Left lobe of liver (tissue), 2 donors: ENCODE data around the gene TTI1. TPM values are rescaled to one million over a fixed set of nuclear protein-coding genes. Genes with fewer than 3 reads are reported as not detected.

Source experiments
- ATAC-seq: fragments of 200-7000 bp; cut with Tn5 transposase; one replicate; pipeline ENCODE4 v1.9.1; 2020; ENCODE audit warnings: mild to moderate bottlenecking, moderate library complexity
- DNase-seq: peaks from one replicate; pipeline ENCODE4 v3.0.0-alpha.2; 2020; ENCODE audit warnings: low spot score
- total RNA-seq: library from RNA; stranded (reverse); gene quantifications from one replicate; pipeline ENCODE4 v1.2.1, GENCODE V29; 2021
- donor health status: DM: no; HTN: no; CAD: no; lungs with moderate emphysema.
- donor health status: DM: no; HTN: yes; CAD: no.

The TTI1 gene
- 10.3 TPM for total RNA-seq

DNA sequence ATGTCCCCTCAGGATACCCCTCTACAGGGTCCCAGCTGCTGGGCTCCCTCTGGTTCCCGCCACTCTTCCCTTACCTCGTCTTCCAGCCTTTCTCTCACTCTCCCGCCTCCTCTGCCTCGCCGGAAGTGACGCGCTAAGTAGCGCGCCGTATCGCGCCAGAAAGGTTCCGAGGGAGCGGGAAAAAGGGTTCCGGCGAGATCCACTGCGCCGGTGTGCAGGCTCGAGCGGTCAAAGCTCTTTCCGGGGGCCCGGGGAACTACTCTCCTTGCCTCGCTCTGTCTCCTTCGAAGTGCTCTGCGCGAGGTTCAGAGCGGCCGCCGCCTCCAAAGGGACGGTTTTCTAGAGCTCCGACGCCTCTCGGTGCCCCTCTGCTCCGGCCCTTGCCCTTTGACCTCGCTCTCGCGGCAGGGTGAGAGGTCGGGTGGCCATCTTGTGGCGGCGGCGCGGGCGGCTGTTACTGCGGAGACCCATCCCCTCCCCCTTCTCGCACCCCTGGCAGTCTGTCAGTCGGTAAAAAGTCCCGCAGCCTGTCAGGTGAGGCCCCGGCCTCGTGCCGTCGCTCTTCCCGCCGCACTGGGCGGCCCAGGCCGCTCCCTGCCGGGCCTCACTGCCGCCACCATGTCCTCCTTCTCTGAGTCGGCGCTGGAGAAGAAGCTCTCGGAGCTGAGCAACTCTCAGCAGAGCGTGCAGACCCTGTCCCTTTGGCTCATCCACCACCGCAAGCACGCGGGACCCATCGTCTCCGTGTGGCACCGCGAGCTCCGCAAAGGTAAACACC is at the start of gene TTI1, which contains the start of gene RPRD1B:
Gene TTI1 (minus strand): TSS at position 127 of the 778 bp plus-strand sequence. CDS start 19,640 bp downstream, outside the sequence.
Gene RPRD1B (plus strand): TSS at position 417 of the 778 bp plus-strand sequence. CDS start 202 bp downstream, at position 619.
- peak; percentile 91 for ATAC-seq
- DNase-seq, result peak; percentile 95

DNA sequence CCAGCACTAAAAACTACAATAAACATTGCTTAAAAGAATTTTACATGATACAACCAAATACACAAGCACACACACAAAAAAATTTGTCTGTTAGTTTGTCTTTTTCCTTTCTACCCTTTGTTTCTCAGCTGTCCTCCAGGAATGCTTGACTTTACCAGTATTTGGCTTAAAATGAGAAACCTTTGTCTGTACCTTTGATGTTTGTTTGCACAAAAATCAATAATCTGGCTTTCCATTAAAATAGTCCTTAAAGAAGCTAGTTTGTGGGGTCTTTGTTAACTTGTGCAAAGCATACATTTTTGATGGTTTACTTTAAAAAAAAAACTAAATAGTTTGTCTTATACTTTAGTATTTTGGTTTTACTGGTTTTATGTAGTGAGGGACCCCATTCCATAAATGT is 49.6 kb upstream of the TTI1 start:
- DNase-seq (no peak), ATAC-seq (peak; percentile 29)

DNA sequence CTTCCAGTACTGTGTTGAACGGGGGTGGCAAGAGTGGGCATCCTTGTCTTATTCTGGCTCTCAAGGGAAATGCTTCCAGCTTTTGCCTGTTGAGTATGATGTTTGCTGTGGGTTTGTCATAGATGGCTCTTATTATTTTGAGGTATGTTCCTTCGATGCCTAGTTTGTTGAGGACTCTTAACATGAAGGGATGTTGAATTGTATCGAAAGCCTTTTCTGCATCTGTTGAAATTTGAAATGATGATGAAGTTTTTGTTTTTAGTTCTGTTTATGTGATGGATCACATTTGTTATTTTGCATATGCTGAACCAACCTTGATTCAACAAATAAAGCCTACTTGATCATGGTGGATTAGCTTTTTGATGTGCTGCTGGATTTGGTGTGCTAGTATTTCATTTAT is 48.3 kb upstream of the TTI1 start:
- ATAC-seq, result no peak
- DNase-seq, result no peak

DNA sequence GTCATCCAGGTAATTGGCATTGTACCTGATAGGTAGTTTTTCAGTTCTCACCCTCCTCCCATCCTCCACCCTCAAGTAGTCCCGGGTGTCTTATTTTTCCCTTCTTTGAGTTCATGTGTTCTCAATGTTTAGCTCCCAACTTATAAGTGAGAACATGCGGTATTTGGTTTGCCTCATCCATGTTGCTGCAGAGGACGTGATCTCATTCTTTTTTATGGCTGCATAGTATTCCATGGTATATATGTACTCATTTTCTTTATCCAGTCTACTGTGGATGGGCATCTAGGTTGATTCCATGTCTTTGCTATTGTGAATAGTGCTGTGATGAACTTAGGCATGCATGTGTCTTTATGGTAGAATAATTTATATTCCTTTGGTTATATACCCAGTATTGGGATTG is 46.1 kb upstream of the TTI1 start:
- ATAC-seq (no peak), DNase-seq (no peak)

DNA sequence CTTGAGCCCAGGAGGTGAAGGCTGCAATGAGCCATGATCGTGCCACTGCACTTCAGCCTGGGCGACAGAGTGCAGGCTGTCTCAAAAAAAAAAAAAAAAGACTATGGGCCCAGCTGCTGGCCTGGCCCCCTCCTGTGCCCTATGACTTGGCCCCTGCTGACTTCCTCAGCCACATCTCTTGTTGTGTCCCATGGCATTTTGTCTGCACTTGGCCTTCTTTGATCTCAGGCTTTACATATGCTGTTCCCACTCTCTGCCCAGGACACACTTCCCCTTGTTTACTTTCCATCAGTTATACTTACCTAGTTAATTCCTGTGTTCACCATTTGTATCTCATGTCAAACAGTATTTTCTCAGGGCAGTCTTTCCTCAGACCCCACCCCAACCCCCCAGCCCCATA is 44.8 kb upstream of the TTI1 start:
- ATAC-seq (no peak), DNase-seq (no peak)

DNA sequence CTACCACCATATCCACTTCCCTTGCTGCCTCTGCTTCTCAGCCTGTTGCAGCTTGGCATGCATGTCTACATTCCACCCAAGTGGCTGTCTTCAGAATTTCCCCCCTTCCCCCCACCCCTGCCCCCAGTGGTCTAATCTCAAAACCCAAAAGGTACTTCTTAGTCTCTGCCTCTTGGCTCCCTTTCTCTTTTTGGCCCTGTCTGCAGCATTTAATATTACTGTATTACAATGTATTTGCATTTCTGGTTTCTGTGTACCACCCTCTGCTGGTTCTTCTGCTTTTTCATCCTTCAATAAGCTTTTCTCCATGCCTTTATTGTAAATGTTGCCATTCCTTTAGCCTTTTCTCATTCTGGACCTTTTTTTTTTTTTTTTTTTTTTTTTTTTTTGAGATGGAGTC is 43.3 kb upstream of the TTI1 start:
- ATAC-seq, result no peak
- no peak for DNase-seq

DNA sequence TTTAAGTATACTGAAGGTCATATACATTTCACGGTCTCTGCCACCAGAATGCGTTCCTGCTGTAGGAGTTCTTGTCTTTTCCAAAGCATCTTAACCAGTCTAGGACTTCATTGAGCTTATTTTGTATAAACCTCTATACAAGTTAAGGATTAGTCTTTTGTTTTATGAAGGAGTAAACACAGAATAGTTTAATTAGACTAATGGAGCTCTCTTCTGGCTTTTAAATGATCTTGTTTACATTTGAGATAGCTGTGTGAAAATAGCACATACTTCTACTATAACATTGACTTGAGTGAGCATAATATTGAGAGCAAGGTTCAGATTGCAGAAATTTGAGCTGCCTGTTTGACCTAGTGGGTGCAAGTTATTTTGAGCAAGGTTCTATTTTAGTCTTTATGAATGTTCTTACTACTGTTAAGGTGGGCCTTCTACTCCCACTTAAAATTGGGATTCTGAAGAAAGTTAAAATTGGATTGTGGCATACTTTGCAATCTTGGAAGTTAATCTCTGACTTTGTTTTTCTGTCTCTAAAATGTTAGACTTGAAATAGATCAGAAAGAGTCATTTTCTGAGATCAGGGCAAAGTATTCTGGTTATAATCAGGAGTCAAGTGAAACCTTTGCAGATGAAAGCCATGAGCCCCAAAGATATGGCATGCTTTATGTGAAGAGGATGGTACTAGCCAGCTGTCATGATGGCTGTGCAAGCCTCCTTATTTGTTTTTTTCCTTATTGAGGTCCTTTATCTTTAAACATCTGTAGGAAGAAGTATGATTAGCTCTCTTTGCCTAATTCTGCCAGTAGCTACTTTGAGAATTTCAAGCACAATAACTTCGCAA is 42.1 kb upstream of the TTI1 start:
- ATAC-seq (peak; percentile 60), DNase-seq (no peak)

DNA sequence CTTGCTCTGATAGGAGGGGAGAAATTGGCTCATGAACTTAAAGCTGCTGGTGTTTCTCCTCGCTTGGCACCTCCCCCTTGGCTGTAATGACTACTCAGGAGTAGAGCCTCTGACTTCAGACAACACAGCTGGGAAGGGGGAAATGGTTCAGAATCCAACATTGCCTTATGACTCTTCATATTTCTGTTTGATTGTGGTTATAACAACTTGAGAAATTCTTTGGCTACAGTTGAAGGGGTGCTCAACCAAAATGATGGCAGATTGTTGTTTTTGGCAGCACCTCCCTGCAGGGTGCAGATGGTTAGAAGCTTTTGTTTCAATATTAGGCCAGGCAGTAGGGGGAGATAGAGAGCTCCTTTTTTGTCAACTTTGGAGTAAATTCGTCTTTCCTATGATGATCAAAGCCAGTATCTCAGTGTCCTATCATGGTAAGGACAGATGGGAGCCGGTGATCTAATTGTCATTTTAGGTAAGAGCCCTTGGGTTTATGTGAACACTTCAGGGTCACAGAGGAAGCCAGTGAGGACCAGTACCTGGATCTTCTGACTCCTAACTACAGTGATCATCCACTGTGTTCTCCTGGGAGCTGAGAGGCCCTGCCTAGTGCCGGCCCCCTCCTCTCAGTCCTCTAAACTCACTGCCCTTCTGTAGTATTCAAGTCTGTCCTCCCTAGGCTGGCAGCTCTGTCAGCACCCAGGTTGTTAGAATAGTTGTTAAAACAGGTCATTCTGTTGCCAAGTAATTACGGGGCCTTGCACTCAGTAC is 40.2 kb upstream of the TTI1 start:
- ATAC-seq (peak; percentile 92), DNase-seq (no peak)

DNA sequence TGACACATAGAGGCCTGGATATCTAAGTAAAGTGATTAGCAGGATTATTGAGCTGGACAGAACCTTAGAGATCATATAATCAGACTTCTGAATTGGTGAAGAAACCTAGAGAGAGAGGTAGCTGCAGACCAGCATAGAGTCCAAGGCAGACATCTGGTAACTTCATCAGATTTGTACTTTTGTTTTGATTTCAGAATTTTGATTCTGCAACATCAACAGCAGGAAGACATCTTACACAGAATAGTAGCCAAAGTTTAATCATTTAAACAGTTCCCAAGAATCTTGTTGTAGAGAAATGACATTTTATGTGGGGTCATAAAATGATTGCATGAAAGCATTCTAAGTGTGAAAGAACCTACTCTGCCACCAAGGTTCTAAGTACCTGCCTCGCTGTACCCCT is 39.6 kb upstream of the TTI1 start:
- ATAC-seq (no peak), DNase-seq (no peak)

DNA sequence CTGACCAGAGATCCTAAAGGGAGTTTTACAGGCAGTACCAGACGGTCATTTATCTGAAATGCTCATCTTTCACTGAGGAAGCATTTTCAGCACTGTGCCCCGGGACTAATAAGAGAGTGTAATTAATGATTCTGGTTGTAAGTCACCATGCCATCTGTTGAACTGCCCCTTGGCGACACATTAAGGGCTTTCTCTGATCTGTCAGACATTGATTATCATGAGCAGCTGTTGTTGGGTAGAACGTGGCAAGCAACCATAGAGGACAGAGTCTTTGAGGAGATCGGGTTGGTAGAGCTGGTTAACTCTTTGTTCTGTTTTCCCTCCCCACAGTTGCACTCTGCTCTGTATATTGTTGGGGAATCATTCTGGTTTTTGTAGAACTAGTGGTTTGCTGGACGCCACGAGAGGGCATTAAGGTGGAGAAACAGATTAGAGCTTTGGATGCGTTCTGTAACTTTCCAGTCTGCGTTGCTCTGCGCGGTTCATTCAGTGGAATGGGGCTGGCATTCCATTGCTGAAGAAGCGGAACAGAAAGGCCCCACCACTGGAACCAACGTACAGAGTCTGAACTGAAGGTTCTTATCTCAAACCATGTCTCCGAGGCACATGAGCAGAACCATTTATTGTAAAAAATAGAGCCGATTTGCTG is 34.6 kb upstream of the TTI1 start:
- no peak for ATAC-seq

DNA sequence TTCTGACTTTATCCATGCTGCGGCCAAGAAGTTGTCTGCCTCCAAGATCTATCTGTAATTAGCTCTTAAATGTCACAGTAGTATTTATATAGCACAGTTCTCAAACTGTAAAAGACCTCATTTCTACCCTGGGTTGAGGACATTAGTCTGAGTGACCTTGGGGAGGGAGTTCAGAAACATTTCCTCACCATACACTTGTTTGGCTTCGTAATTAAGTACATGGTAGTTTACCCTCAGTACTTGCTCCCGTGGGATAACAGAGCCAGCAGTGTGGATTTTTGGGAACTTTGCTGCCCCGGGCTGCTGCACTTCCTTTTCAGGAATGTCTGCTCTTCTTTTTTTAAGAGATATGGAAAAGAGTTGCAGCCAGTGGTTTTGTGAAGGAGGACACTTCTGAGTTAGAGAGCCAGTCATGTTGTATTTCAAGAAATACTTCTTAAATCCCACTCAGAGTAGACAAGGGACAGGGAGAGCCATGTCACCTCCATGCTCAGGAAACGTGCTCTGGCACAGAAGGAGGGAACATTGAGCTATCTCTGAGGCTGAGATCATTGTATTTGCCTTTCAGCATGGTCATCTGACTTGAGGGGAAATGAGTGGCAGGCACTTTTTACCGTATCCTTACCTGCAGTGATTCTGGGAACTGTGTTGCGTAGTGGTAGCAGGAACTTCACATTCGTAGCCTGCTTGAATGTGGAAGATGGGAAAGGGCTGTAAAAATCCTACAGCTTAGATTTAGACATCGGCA is 33.9 kb upstream of the TTI1 start:
- peak; percentile 70 for ATAC-seq

More for the DNA sequence above, 34.6 kb upstream of the TTI1 start:
- no peak for DNase-seq

DNA sequence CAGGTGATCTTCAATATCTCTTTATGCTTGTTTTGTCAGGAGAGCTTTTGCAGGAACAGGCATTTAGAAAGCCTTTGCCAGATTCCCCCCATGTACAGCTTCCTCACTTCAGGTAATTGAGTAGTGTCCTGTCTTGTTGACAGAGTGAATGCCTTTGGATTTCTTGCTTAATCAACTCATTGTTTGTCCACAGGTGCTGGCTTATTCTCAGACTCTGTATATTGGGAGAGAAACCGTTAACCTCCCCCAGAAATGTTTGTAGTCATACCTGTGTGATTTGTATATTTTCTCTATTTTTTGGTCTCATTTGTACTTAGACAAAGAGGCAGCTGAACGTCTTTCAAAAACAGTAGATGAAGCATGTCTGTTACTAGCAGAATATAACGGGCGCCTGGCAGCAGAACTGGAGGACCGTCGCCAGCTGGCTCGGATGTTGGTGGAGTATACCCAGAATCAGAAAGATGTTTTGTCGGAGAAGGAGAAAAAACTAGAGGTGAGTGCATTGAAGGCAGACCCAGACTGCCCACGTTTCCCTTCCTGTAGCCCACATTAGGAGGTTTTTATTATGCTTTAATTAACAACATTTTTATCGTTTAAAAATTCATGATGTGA is 32.6 kb upstream of the TTI1 start:
- DNase-seq (peak; percentile 69), ATAC-seq (peak; percentile 79)

More for the DNA sequence above, 33.9 kb upstream of the TTI1 start:
- no peak for DNase-seq

DNA sequence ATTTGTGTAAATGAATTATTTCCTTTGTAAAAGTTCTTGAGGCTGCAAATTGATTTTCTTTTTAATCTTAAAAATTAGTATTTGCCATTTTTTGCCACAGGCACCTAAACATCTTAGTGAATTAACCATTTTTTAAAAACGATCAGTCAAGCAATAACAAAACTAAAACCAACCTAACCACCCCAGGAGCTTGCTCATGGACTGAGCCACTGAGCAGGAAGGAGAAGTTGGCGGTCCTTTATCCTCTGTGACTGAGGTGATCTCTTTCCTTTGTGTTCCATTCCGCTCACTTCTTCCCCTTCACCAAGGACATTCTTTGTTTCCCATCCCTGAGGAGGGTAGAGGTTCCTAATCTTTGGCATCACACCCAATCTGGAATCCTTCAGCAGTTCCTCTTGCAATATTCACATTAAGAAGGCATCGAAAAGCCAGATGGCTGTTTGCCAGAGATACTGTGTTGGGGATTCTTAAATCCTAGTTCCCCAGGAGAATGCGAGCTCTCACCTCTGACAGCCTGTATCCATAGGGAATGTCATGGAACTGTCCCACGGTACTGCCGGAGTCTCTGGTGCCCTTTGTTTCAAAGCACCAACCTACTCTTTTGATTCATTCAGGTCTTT is 30.8 kb upstream of the TTI1 start:
- ATAC-seq (no peak), DNase-seq (no peak)

DNA sequence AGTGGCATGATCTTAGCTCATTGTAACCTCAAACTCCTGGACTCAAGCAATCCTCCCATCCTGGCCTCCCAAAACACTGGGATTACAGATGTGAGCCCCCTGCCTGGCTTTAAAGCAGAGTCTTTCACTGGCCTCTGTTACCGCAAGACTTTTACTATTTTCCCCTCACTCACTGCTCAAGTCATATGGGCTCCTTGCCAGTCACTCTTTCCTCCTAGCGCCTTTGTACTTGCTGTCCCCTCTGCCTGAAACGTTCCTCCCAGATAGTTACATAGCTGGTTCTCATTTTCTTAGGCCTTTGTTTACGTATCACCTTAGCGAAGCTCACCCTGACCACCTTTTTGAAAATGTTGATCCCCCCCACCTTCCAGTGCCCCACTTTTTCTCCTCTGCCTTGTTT is 29.6 kb upstream of the TTI1 start:
- DNase-seq (no peak), ATAC-seq (no peak)

DNA sequence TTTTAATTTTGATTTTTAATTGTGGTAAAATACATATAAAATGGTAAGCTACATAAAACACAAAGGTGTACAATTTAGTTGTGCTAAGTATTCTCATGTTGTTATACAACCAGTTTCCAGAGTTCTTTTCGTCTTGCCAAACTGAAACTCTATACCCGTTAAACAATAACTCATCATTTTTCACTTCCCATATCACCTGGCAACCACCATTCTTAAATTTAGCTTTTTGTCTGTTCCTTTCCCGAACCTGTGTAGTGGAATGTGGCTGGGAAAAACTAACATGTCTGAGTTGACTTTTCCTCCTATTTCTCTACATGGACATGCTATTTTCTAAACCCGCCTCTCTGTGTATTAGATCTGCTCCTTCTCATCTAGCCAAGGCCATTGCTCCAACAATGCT is 27.9 kb upstream of the TTI1 start:
- no peak for ATAC-seq
- DNase-seq, result no peak

DNA sequence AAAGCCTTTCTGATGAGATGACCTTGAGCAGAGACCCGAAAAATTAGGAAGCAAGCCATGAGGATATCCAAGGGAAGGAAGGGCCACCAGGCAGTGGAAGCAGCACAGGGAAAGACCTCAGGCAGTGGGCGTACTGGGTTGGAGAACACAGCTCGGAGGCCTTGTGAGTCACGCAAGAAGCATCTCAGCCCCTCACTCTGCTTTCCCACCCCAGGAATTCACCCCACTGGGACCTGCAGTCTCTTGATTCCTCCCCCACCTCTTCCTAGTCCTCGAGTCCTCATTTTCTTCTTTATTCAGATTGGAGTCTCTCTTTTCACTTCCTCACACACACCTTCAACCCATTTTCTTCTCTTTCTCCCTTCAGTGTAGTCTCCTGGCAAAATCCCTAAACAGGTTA is 27.3 kb upstream of the TTI1 start:
- no peak for DNase-seq
- ATAC-seq, result no peak

DNA sequence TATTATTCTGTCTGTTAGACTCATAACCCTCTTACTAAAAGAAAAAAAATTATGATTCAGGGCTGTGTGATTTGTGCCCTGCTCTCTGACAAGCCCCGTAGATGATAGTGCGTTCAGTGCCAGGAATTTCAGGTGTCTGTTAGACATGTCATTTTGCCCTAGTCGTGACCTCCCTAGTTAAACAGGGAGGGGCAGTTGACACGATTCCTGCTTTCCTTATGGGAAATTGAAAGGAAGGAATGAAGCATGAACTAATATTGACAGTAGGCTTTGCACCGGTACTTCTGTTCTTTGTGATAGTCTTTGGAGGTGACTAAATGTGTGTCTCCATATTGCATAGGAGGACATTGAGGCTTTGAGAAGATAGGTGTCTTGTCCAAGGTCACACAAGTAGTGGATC is 26.6 kb upstream of the TTI1 start:
- ATAC-seq (peak; percentile 82), DNase-seq (peak; percentile 52)

DNA sequence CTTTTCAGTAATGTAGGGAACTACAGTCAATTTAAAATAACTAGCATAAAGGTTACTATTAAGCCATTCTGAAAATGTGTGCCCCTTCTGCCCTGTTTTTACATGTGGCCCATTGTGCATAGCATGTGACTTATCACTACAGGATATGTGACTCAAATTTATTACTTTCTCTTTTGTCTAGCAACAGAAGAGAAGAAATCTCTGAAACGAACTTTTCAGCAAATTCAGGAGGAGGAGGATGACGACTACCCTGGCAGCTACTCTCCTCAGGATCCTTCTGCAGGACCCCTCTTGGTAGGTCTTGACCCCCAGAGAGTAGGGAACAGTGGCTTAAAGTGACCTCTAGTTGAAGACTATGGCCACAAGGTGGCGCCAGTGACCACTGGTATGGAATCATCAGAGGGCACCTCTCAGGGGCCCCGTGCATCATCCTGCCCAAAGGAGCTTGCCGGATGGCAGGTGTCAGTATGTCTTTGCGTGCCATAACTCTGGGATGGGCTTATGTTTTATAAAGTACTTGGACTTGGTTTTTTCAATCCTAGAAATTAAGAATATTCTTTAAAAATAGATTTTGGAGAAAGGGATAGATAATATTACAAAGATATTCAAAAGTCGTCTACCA is 24.2 kb upstream of the TTI1 start:
- DNase-seq, result peak; percentile 81
- ATAC-seq, result peak; percentile 90

DNA sequence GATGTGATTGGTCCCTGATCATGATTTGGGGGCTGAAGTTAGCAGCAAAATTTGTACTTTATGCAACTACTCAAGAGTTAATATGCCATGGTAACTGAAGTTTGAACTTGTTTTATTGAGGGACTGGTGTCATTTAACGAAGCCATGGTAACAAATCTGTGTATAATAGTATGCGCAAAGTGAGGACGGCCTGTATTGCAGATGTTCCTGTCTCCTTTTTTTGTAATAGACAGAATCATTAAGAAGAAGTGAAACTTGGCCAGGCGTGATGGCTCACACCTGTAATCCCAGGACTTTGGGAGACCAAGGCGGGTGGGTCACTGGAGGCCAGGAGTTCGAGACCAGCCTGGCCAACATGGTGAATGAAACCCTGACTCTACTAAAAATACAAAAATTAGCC is 22.6 kb upstream of the TTI1 start:
- DNase-seq, result no peak
- no peak for ATAC-seq
